ENCODE data around the gene CELSR3. TPM values are rescaled to one million over a fixed set of nuclear protein-coding genes. Genes with fewer than 3 reads are reported as not detected.

Gene CELSR3
- total RNA-seq, 6 experiments from 2014 or later, result 1.9 to 5.0 (median 3.4) TPM

GRCh38 chr3:48687220-48687678, 24.6 kb upstream of the CELSR3 start:
- no peak overlapping the region for H3K4me3 Mint-ChIP-seq
- H3K27me3 Mint-ChIP-seq (ENCODE audit: insufficient read depth), result no peaks in the 10 kb centered on the region; the same call in 1 of the 2 replicates
- TF ChIP-seq CTCF (IDR thresholded peaks at IDR 0.05), result no peak
- H3K36me3 Mint-ChIP-seq (ENCODE audit: low read depth), result peaks cover 10% of the 10 kb centered on the region
- no peak for DNase-seq
- H3K4me1 Mint-ChIP-seq (ENCODE audit: low read depth), result peaks cover 38% of the 10 kb centered on the region
- 0 out of 2 replicates have a peak overlapping the region, but pooled peaks have one; percentile 33 for H3K27ac Mint-ChIP-seq
- no peaks in the 10 kb centered on the region for H3K9me3 Mint-ChIP-seq

- peak overlapping the region; percentile 72 for H3K27ac Mint-ChIP-seq
- peaks cover 10% of the 10 kb centered on the region for H3K36me3 Mint-ChIP-seq (ENCODE audit: low read depth)
Observed at GRCh38 chr3:48686538-48687219, 24.0 kb upstream of the CELSR3 start.

GRCh38 chr3:48685603-48686511, 23.2 kb upstream of the CELSR3 start, which contains the start of gene NCKIPSD:
NCKIPSD (minus strand) TSS chr3:48685915; CDS start chr3:48685807, 108 bp downstream.
- Mint-ChIP-seq H3K27me3 (ENCODE audit: insufficient read depth) (no peaks in the 10 kb centered on the region; the same call in 1 of the 2 replicates), H3K36me3 (ENCODE audit: low read depth) (peaks cover 7% of the 10 kb centered on the region), H3K9me3 (no peaks in the 10 kb centered on the region), H3K4me1 (ENCODE audit: low read depth) (peaks cover 40% of the 10 kb centered on the region), H3K27ac (peak within 1 kb of the TSS; percentile 72), H3K4me3 (peak within 1 kb of the TSS; percentile 84)
- DNase-seq, result peak; percentile 56
- TF ChIP-seq CTCF (IDR thresholded peaks at IDR 0.05), result peak; percentile 95

More at GRCh38 chr3:48686538-48687219, 24.0 kb upstream of the CELSR3 start:
- no peak for TF ChIP-seq CTCF (IDR thresholded peaks at IDR 0.05)
- Mint-ChIP-seq H3K27me3 (ENCODE audit: insufficient read depth) (no peaks in the 10 kb centered on the region; the same call in 1 of the 2 replicates), H3K4me1 (ENCODE audit: low read depth) (peaks cover 38% of the 10 kb centered on the region), H3K4me3 (peak overlapping the region; percentile 84), H3K9me3 (no peaks in the 10 kb centered on the region)
- DNase-seq, result no peak

GRCh38 chr3:48685293-48685602, 22.6 kb upstream of the CELSR3 start:
- DNase-seq, result no peak
- H3K4me1 Mint-ChIP-seq (ENCODE audit: low read depth), result peaks cover 46% of the 10 kb centered on the region
- TF ChIP-seq CTCF (IDR thresholded peaks at IDR 0.05), result no peak
- peak overlapping the region; percentile 45 for H3K27ac Mint-ChIP-seq
- peak overlapping the region; percentile 84 for H3K4me3 Mint-ChIP-seq
- H3K27me3 Mint-ChIP-seq (ENCODE audit: insufficient read depth), result no peaks in the 10 kb centered on the region; the same call in 1 of the 2 replicates
- peaks cover 13% of the 10 kb centered on the region for H3K36me3 Mint-ChIP-seq (ENCODE audit: low read depth)
- no peaks in the 10 kb centered on the region for H3K9me3 Mint-ChIP-seq

- Mint-ChIP-seq H3K36me3 (ENCODE audit: low read depth) (peaks cover 9% of the 10 kb centered on the region), H3K27ac (peak overlapping the region; percentile 69), H3K4me1 (ENCODE audit: low read depth) (peaks cover 52% of the 10 kb centered on the region), H3K27me3 (ENCODE audit: insufficient read depth) (no peaks in the 10 kb centered on the region; the same call in 1 of the 2 replicates), H3K9me3 (no peaks in the 10 kb centered on the region), H3K4me3 (peak overlapping the region; percentile 84)
- TF ChIP-seq CTCF (IDR thresholded peaks at IDR 0.05), result no peak
- DNase-seq, result no peak
Observed at GRCh38 chr3:48684480-48685143, 21.9 kb upstream of the CELSR3 start.

Measured in HFFc6 (cell line).